Astrocyte (in vitro differentiated cells and primary cell): ENCODE measurements around the gene PAPPA2. TPM values are rescaled to one million over a fixed set of nuclear protein-coding genes. Genes with fewer than 3 reads are reported as not detected.

Experiments used
- DNase-seq: peaks from one replicate; pipeline ENCODE4 v3.0.0-alpha.2; 2010; ENCODE audit warnings: low read depth
- FAIRE-seq: peaks from 2 replicates; lab custom pipeline; 2011; peaks lifted over from hg19 to GRCh38; lab: Jason Lieb, UNC
- H2AFZ ChIP-seq: 2 replicates; pipeline ENCODE4 v1.6.0; 2012; ENCODE audit warnings: low read depth, low read length, inconsistent platforms
- H3K27ac ChIP-seq: 2 replicates; pipeline ENCODE4 v1.5.1; 2011; ENCODE audit warnings: low read depth, low read length, inconsistent platforms
- H3K27me3 ChIP-seq: 2 replicates; pipeline ENCODE4 v1.6.0; 2011; ENCODE audit warnings: low read length, inconsistent platforms; ENCODE audit not compliant: insufficient read depth
- H3K36me3 ChIP-seq: 2 replicates; pipeline ENCODE4 v1.5.1; 2011; ENCODE audit warnings: low read length, inconsistent platforms; ENCODE audit not compliant: insufficient read depth
- H3K4me1 ChIP-seq: 2 replicates; pipeline ENCODE4 v1.5.1; 2011; ENCODE audit warnings: low read length, inconsistent platforms; ENCODE audit not compliant: insufficient read depth
- H3K4me2 ChIP-seq: 2 replicates; pipeline ENCODE4 v1.6.0; 2012; ENCODE audit warnings: low read length, inconsistent platforms
- H3K4me3 ChIP-seq: 2 replicates; pipeline ENCODE4 v1.5.1; 2011; ENCODE audit warnings: low read depth, mild to moderate bottlenecking, low read length, inconsistent platforms; ENCODE audit not compliant: insufficient read depth
- H3K79me2 ChIP-seq: 2 replicates; pipeline ENCODE4 v1.6.0; 2012; ENCODE audit warnings: mild to moderate bottlenecking, low read length, inconsistent platforms; ENCODE audit not compliant: insufficient read depth
- H3K9ac ChIP-seq: 2 replicates; pipeline ENCODE4 v1.6.0; 2012; ENCODE audit warnings: mild to moderate bottlenecking, low read length, inconsistent platforms
- H3K9me3 ChIP-seq: 2 replicates; pipeline ENCODE4 v1.5.1; 2012; ENCODE audit warnings: low read depth, mild to moderate bottlenecking, low read length, inconsistent platforms; ENCODE audit not compliant: insufficient read depth
- H4K20me1 ChIP-seq: 2 replicates; pipeline ENCODE4 v1.6.0; 2012; ENCODE audit warnings: low read length, inconsistent platforms; ENCODE audit not compliant: insufficient read depth
- H3K27ac Mint-ChIP-seq: one replicate; pipeline ENCODE4 v1.8.0; 2021; ENCODE audit warnings: mild to moderate bottlenecking, mixed read lengths; ENCODE audit not compliant: unreplicated experiment
- H3K27me3 Mint-ChIP-seq: one replicate; pipeline ENCODE4 v1.8.0; 2021; ENCODE audit warnings: low read depth, mixed read lengths; ENCODE audit not compliant: unreplicated experiment
- H3K36me3 Mint-ChIP-seq: one replicate; pipeline ENCODE4 v1.8.0; 2021; ENCODE audit warnings: low read depth, mixed read lengths; ENCODE audit not compliant: unreplicated experiment
- H3K4me1 Mint-ChIP-seq: one replicate; pipeline ENCODE4 v1.8.0; 2021; ENCODE audit warnings: low read depth, mixed read lengths; ENCODE audit not compliant: unreplicated experiment
- H3K4me3 Mint-ChIP-seq: one replicate; pipeline ENCODE4 v1.8.0; 2021; ENCODE audit warnings: mild to moderate bottlenecking, moderate library complexity, mixed read lengths; ENCODE audit not compliant: unreplicated experiment
- H3K9me3 Mint-ChIP-seq: one replicate; pipeline ENCODE4 v1.8.0; 2021; ENCODE audit warnings: mild to moderate bottlenecking, mixed read lengths; ENCODE audit not compliant: unreplicated experiment
- CTCF ChIP-seq: IDR thresholded peaks from 2 replicates; pipeline ENCODE4 v1.5.1; 2011; ENCODE audit warnings: low read depth, mild to moderate bottlenecking, inconsistent platforms, low read length, moderate library complexity; ENCODE audit not compliant: insufficient read depth
- EZH2 ChIP-seq: IDR thresholded peaks from 2 replicates; pipeline ENCODE4 v1.6.1; 2012; ENCODE audit warnings: mild to moderate bottlenecking, low read length, inconsistent platforms; ENCODE audit not compliant: insufficient read depth
- total RNA-seq: library from RNA; stranded (reverse); gene quantifications from 2 replicates; pipeline ENCODE4 v1.2.1, GENCODE V29; 2021

PAPPA2 gene
- total RNA-seq, 1 donor from 2014 or later = 19.0 TPM

GRCh38 chr1:176546825-176547224 lies 83.8 kb downstream of the PAPPA2 start:
- no peak overlapping the region for H3K9ac ChIP-seq
- H4K20me1 ChIP-seq = no peaks in the 10 kb centered on the region
- peaks cover 12% of the 10 kb centered on the region for H3K36me3 Mint-ChIP-seq
- H3K4me1 ChIP-seq = no peaks in the 10 kb centered on the region
- FAIRE-seq (no peak), DNase-seq (no peak)
- H3K4me3 ChIP-seq = no peak overlapping the region
- peaks cover 26% of the 10 kb centered on the region for H3K9me3 Mint-ChIP-seq
- H3K27me3 ChIP-seq = no peaks in the 10 kb centered on the region
- TF ChIP-seq EZH2 = no peak
- no peak for TF ChIP-seq CTCF
- no peaks in the 10 kb centered on the region for H3K9me3 ChIP-seq
- no peak overlapping the region for H3K4me2 ChIP-seq
- H3K79me2 ChIP-seq = no peaks in the 10 kb centered on the region
- peaks cover 14% of the 10 kb centered on the region for H3K27me3 Mint-ChIP-seq
- no peak overlapping the region for H3K27ac Mint-ChIP-seq
- no peak overlapping the region for H3K27ac ChIP-seq
- H3K4me3 Mint-ChIP-seq = no peak overlapping the region
- H3K4me1 Mint-ChIP-seq = peaks cover 3% of the 10 kb centered on the region
- no peaks in the 10 kb centered on the region for H3K36me3 ChIP-seq
- no peak overlapping the region for H2AFZ ChIP-seq

GRCh38 chr1:176551146-176551545 lies 88.2 kb downstream of the PAPPA2 start:
- H3K4me3 Mint-ChIP-seq = no peak overlapping the region
- H3K4me3 ChIP-seq = no peak overlapping the region
- H3K27me3 Mint-ChIP-seq = peaks cover 52% of the 10 kb centered on the region

More at GRCh38 chr1:176551146-176551545, 88.2 kb downstream of the PAPPA2 start:
- Histone ChIP-seq H2AFZ (no peak overlapping the region), H3K4me2 (no peak overlapping the region), H3K9me3 (no peaks in the 10 kb centered on the region), H3K27me3 (peaks cover 5% of the 10 kb centered on the region), H3K9ac (no peak overlapping the region), H4K20me1 (no peaks in the 10 kb centered on the region), H3K36me3 (no peaks in the 10 kb centered on the region), H3K79me2 (no peaks in the 10 kb centered on the region), H3K27ac (no peak overlapping the region), H3K4me1 (no peaks in the 10 kb centered on the region)
- H3K27ac Mint-ChIP-seq = no peak overlapping the region
- H3K9me3 Mint-ChIP-seq = no peaks in the 10 kb centered on the region
- no peak for DNase-seq
- H3K4me1 Mint-ChIP-seq = peaks cover 4% of the 10 kb centered on the region
- H3K36me3 Mint-ChIP-seq = peaks cover 2% of the 10 kb centered on the region
- no peak for FAIRE-seq
- no peak for TF ChIP-seq CTCF
- no peak for TF ChIP-seq EZH2
